OCI-LY3 (cell line): ENCODE data around the gene A4GALT.

Experiments used
- EZH2phosphoT487 ChIP-seq: fragments of 200-600 bp; shearing (Covaris generic); IDR thresholded peaks from 2 replicates; pipeline ENCODE4 v1.6.1; 2018; ENCODE audit warnings: antibody characterized with exemption, mixed run types, low read depth
- TF ChIP-seq, protein P1 (sequence below): fragments of 200-600, 300-600 bp; sonication (generic); IDR thresholded peaks from 2 replicates; pipeline ENCODE4 v1.5.1; 2014; ENCODE audit warnings: antibody characterized with exemption, low read length, low read depth

DNA sequence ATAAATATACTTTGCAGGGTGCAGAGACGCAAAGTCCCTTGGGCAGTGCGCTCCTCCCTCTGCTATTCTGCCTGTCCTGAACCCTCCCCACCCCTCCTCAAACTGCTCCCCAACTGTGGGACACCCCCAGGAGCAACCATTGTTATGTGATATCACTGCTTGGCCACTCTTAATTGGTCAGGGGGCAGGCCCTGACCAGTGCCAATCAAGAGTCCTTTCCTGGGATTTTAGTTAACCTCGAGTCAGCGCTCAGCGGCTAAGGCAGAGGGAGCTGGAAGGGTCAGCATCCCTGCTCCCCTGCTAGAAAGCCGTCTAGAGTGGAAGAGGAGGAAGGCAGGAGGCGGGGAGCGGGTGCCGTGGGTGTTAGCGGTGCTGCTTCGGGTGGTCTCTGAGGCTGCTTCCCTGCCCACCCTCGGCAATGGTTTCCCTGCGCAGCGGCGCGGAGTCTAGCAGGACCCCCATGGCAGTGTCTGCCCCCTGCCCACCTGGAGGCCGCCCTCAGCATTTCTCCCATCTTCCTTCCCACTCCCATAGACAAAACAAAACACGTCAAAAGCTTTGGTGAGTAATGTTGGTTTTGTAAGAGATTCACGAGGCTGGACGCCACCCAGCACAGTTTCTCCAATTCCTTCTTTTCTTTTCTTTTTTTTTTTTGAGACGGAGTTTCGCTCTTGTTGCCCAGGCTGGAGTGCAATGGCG lies 38.4 kb upstream of the A4GALT start:
- TF ChIP-seq, protein P1, sequence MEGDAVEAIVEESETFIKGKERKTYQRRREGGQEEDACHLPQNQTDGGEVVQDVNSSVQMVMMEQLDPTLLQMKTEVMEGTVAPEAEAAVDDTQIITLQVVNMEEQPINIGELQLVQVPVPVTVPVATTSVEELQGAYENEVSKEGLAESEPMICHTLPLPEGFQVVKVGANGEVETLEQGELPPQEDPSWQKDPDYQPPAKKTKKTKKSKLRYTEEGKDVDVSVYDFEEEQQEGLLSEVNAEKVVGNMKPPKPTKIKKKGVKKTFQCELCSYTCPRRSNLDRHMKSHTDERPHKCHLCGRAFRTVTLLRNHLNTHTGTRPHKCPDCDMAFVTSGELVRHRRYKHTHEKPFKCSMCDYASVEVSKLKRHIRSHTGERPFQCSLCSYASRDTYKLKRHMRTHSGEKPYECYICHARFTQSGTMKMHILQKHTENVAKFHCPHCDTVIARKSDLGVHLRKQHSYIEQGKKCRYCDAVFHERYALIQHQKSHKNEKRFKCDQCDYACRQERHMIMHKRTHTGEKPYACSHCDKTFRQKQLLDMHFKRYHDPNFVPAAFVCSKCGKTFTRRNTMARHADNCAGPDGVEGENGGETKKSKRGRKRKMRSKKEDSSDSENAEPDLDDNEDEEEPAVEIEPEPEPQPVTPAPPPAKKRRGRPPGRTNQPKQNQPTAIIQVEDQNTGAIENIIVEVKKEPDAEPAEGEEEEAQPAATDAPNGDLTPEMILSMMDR: no peak
- TF ChIP-seq EZH2phosphoT487: no peak
